Transverse colon (tissue), 4 donors: ENCODE results near the gene DPP10. TPM values are rescaled to one million over a fixed set of nuclear protein-coding genes. Genes with fewer than 3 reads are reported as not detected.

Experiments
- DNase-seq: peaks from one replicate; pipeline ENCODE4 v3.0.0-alpha.2; 2019
- H3K27ac ChIP-seq, 4 donors: fragments of 200-600 bp; sonication (generic); 2 replicates each; pipeline ENCODE4 v1.5.1; 2016 to 2018; ENCODE audit warnings: inconsistent platforms in 4 of 4
- H3K27me3 ChIP-seq: fragments of 200-600 bp; sonication (generic); 2 replicates; pipeline ENCODE4 v1.5.1; 2017; ENCODE audit warnings: inconsistent platforms
- H3K36me3 ChIP-seq, 4 donors: fragments of 200-600 bp; sonication (generic); 2 replicates each; pipeline ENCODE4 v1.5.1; 2017 to 2019; ENCODE audit warnings: inconsistent platforms in 4 of 4
- H3K4me1 ChIP-seq, 4 donors: fragments of 200-600 bp; sonication (generic); 2 replicates each; pipeline ENCODE4 v1.5.1; 2017 to 2020; ENCODE audit warnings: inconsistent platforms in 4 of 4
- H3K4me3 ChIP-seq, 4 donors: fragments of 200-600 bp; sonication (generic); 1 replicate in 1 of 4; 2 replicates in 3 of 4; pipeline versions ENCODE4 v1.5.1 to v1.6.1; 2017 to 2019; ENCODE audit warnings: inconsistent platforms in 4 of 4
- H3K9me3 ChIP-seq, 2 donors: fragments of 200-600 bp; sonication (generic); 2 replicates each; pipeline ENCODE4 v1.5.1; 2017 to 2019; ENCODE audit warnings: inconsistent platforms in 2 of 2
- CTCF ChIP-seq, 5 experiments: fragments of 200-600 bp in 3 of 5; fragments of 450-650 bp in 2 of 5; sonication (generic) in 3 of 5; IDR thresholded peaks; 1 replicate in 2 of 5; 2 replicates in 3 of 5; pipeline ENCODE4 v1.5.1; 2016 to 2017; ENCODE audit warnings: antibody characterized with exemption in 5 of 5, inconsistent platforms in 3 of 5, mild to moderate bottlenecking in 2 of 5, moderate library complexity in 1 of 5
- EP300 ChIP-seq: sonication (generic); formaldehyde crosslinking; IDR thresholded peaks from one replicate; pipeline ENCODE4 v1.6.1; 2017; ENCODE audit warnings: antibody characterized with exemption, low read depth
- POLR2A ChIP-seq: fragments of 450-650 bp; IDR thresholded peaks from one replicate; pipeline ENCODE4 v1.6.1; 2016; ENCODE audit warnings: antibody characterized with exemption, mild to moderate bottlenecking, moderate library complexity
- POLR2AphosphoS5 ChIP-seq, 3 donors: sonication (generic); formaldehyde crosslinking; IDR thresholded peaks; one replicate each; pipeline ENCODE4 v1.6.1; 2016; ENCODE audit warnings: antibody characterized with exemption in 3 of 3
- WGBS, 2 donors: methylation state at CpG; one replicate each; pipeline ENCODE4 v1.1.5; 2018; ENCODE audit warnings: low coverage in 1 of 2; 5-methylcytosine and 5-hydroxymethylcytosine counted together
- in situ Hi-C, 4 donors: fragments of 200-750 bp; cut with MboI; loops; one replicate each; pipeline versions ENCODE4 v1.15.0 to v1.15.1; 2017; ENCODE audit warnings: low sequenced_read_pairs in 3 of 4, low pct_ligation_motif_present in 1 of 4, low pct_unique_long_range_greater_than_20kb in 1 of 4
- intact Hi-C: fragments of 100-400 bp; cut with DNase I; formaldehyde crosslinking; loops from one replicate; pipeline ENCODE4 v1.15.1; 2023; ENCODE audit warnings: low total_unique reads
- total RNA-seq, 4 donors: library from RNA; depleted of rRNA; stranded (reverse); fragments of >200 nt; gene quantifications; one replicate each; pipeline ENCODE4 v1.1.0, GENCODE V29; 2016

The DPP10 gene
- total RNA-seq, 4 donors from 2014 or later = 3.4 to 8.4 (median 7.0) TPM

GRCh38 chr2:115609978-115610377 lies 1167.5 kb downstream of the DPP10 start:
- Histone ChIP-seq H3K36me3 (no peaks in the 10 kb centered on the region), H3K9me3 (no peaks in the 10 kb centered on the region), H3K4me3 (no peak overlapping the region), H3K27ac (no peak overlapping the region), H3K4me1 (no peaks in the 10 kb centered on the region), H3K27me3 (no peaks in the 10 kb centered on the region)
- WGBS, 2 donors = 38 to 65% methylated on average over 1 to 2 of the region's 2 CpGs
- TF ChIP-seq EP300 (no peak), POLR2AphosphoS5 (IDR thresholded peaks at IDR 0.05) (no peak), CTCF (IDR thresholded peaks at IDR 0.05) (no peak), POLR2A (no peak)
- intact Hi-C loops = no loop called here
- in situ Hi-C loops = no loop called here
- no peak for DNase-seq

GRCh38 chr2:115610888-115611287 lies 1168.4 kb downstream of the DPP10 start:
- H3K36me3 ChIP-seq = no peaks in the 10 kb centered on the region
- 87 to 93% methylated on average over 3 of the region's 3 CpGs for WGBS, 2 donors
- H3K9me3 ChIP-seq = no peaks in the 10 kb centered on the region
- intact Hi-C loops = no loop called here
- TF ChIP-seq POLR2AphosphoS5 (IDR thresholded peaks at IDR 0.05) (no peak), CTCF (IDR thresholded peaks at IDR 0.05) (no peak), EP300 (no peak), POLR2A (no peak)
- H3K4me1 ChIP-seq = no peaks in the 10 kb centered on the region
- DNase-seq = no peak
- no peaks in the 10 kb centered on the region for H3K27me3 ChIP-seq
- H3K27ac ChIP-seq = no peak overlapping the region
- no peak overlapping the region for H3K4me3 ChIP-seq
- in situ Hi-C loops = no loop called here

- intact Hi-C loops (no loop called here), in situ Hi-C loops (no loop called here)
- Histone ChIP-seq H3K4me1 (no peaks in the 10 kb centered on the region), H3K36me3 (no peaks in the 10 kb centered on the region), H3K27me3 (no peaks in the 10 kb centered on the region), H3K27ac (no peak overlapping the region), H3K4me3 (no peak overlapping the region), H3K9me3 (no peaks in the 10 kb centered on the region)
- TF ChIP-seq POLR2AphosphoS5 (IDR thresholded peaks at IDR 0.05) = no peak
- no peak for TF ChIP-seq EP300
- TF ChIP-seq POLR2A = no peak
- no peak for TF ChIP-seq CTCF (IDR thresholded peaks at IDR 0.05)
- WGBS, 2 donors = 73 to 83% methylated on average over 4 of the region's 4 CpGs
- no peak for DNase-seq
These were observed 1181.9 kb downstream of the DPP10 start for GRCh38 chr2:115624332-115624731.

GRCh38 chr2:115634578-115634977 lies 1192.1 kb downstream of the DPP10 start:
- TF ChIP-seq EP300 (no peak), CTCF (IDR thresholded peaks at IDR 0.05) (no peak), POLR2AphosphoS5 (IDR thresholded peaks at IDR 0.05) (no peak), POLR2A (no peak)
- intact Hi-C loops = no loop called here
- 100% methylated on average over 3 of the region's 3 CpGs; no CpG with 5 or more reads in 1 of the 2 donors for WGBS, 2 donors
- Histone ChIP-seq H3K4me3 (no peak overlapping the region), H3K36me3 (no peaks in the 10 kb centered on the region), H3K4me1 (no peaks in the 10 kb centered on the region), H3K9me3 (peaks cover 2 to 6% of the 10 kb centered on the region in 2 donors), H3K27me3 (no peaks in the 10 kb centered on the region), H3K27ac (no peak overlapping the region)
- in situ Hi-C loops = no loop called here
- DNase-seq = no peak
